K562 (cell line): ENCODE results near the gene MBNL2. TPM values are rescaled to one million over a fixed set of nuclear protein-coding genes. Genes with fewer than 3 reads are reported as not detected.

Experiments used
- ATAC-seq: fragments of 200-7000 bp; cut with Tn5 transposase; 3 replicates; pipeline ENCODE4 v1.9.1; 2020; ENCODE audit warnings: moderate library complexity
- BruUV-seq: library from RNA; stranded (reverse); fragments of 400-500 nt; replicated peaks from 2 replicates; lab custom pipeline; 2021; lab: Mats Ljungman, UMichigan
- CTCF ChIA-PET: fragments of 300-600 bp; formaldehyde crosslinking; extraction: SDS; loops from one replicate; lab custom pipeline; 2021; ENCODE audit warnings: low intra/inter-chr PET ratio; lab: Yijun Ruan, JAX
- POLR2A ChIA-PET: fragments of 300-600, 350-650 bp; sonication (Branson Sonifier 250); formaldehyde crosslinking; extraction: SDS; loops from one replicate; lab custom pipeline; 2021; ENCODE audit warnings: antibody characterized with exemption, inconsistent platforms; lab: Yijun Ruan, JAX
- DNase-seq, 4 experiments: peaks; one replicate each; pipeline versions ENCODE4 v3.0.0 to v3.0.0-alpha.2; 2011 to 2018; ENCODE audit warnings: low spot score in 3 of 4, mixed read lengths in 3 of 4; ENCODE audit errors: extremely low read depth in 1 of 4
- FAIRE-seq: peaks from 2 replicates; lab custom pipeline; 2011; peaks lifted over from hg19 to GRCh38; lab: Jason Lieb, UNC
- H2AFZ ChIP-seq: 2 replicates; pipeline ENCODE4 v1.6.0; 2011; ENCODE audit warnings: low read depth, low read length, control low read depth, inconsistent platforms
- H3K27ac ChIP-seq: fragments of 200-600 bp; 3 replicates; pipeline ENCODE4 v1.8.0; 2011; ENCODE audit warnings: low read depth, mild to moderate bottlenecking, control low read depth, inconsistent platforms, low read length, moderate library complexity, mixed read lengths; ENCODE audit errors: extremely low read depth
- H3K27me3 ChIP-seq, 2 experiments: fragments of 300-600 bp in 1 of 2; 2 replicates in 1 of 2; 3 replicates in 1 of 2; pipeline versions ENCODE4 v1.6.0 to v1.8.0; 2011; ENCODE audit warnings: inconsistent platforms in 2 of 2, low read length in 2 of 2, mild to moderate bottlenecking in 1 of 2, mixed read lengths in 1 of 2, moderate library complexity in 1 of 2; ENCODE audit not compliant: control insufficient read depth in 2 of 2, insufficient read depth in 2 of 2
- H3K36me3 ChIP-seq: fragments of 300-600 bp; 3 replicates; pipeline ENCODE4 v1.8.0; 2011; ENCODE audit warnings: mild to moderate bottlenecking, low read length, inconsistent platforms; ENCODE audit not compliant: control insufficient read depth, insufficient read depth
- H3K4me1 ChIP-seq, 2 experiments: fragments of 200-600 bp in 1 of 2; replicated peaks in 1 of 2; 2 replicates in 1 of 2; 3 replicates in 1 of 2; pipeline versions ENCODE4 v1.5.1 to v1.8.0; 2011; ENCODE audit warnings: inconsistent platforms in 2 of 2, low read length in 2 of 2, mild to moderate bottlenecking in 1 of 2, mixed read lengths in 1 of 2, moderate library complexity in 1 of 2; ENCODE audit not compliant: control insufficient read depth in 2 of 2, insufficient read depth in 2 of 2
- H3K4me2 ChIP-seq: 2 replicates; pipeline ENCODE4 v1.6.1; 2011; ENCODE audit warnings: low read length, control low read depth, inconsistent platforms, mixed read lengths; ENCODE audit not compliant: insufficient read depth
- H3K4me3 ChIP-seq: fragments of 200-600 bp; sonication (generic), shearing (Covaris generic); 2 replicates; pipeline ENCODE4 v1.5.1; 2016; ENCODE audit warnings: control low read depth, inconsistent platforms
- H3K79me2 ChIP-seq: fragments of 200-600 bp; 3 replicates; pipeline ENCODE4 v1.8.0; 2011; ENCODE audit warnings: low read length, inconsistent platforms; ENCODE audit not compliant: control insufficient read depth, insufficient read depth
- H3K9ac ChIP-seq, 2 experiments: 2 replicates each; pipeline versions ENCODE4 v1.6.0 to v1.6.1; 2011; ENCODE audit warnings: low read depth in 2 of 2, low read length in 2 of 2, control low read depth in 1 of 2, inconsistent platforms in 1 of 2, mild to moderate bottlenecking in 1 of 2, mixed read lengths in 1 of 2; ENCODE audit not compliant: insufficient read depth in 1 of 2
- H3K9me1 ChIP-seq: one replicate; pipeline ENCODE4 v1.6.0; 2011; ENCODE audit warnings: inconsistent platforms, mild to moderate bottlenecking, low read length, moderate library complexity; ENCODE audit not compliant: control insufficient read depth, insufficient read depth
- H3K9me3 ChIP-seq: replicated peaks from 2 replicates; pipeline ENCODE4 v1.5.1; 2011; ENCODE audit warnings: low read depth, low read length, inconsistent platforms; ENCODE audit not compliant: control insufficient read depth, insufficient read depth
- H4K20me1 ChIP-seq: replicated peaks from 2 replicates; pipeline ENCODE4 v1.6.1; 2011; ENCODE audit warnings: low read length, inconsistent platforms, mixed read lengths; ENCODE audit not compliant: control insufficient read depth, insufficient read depth
- ARID3A ChIP-seq: IDR thresholded peaks from 2 replicates; pipeline ENCODE4 v1.6.1; 2012; ENCODE audit warnings: low read depth, low read length, improper control_type of control experiment, borderline replicate concordance
- C11orf30 ChIP-seq: fragments of 450-650 bp; IDR thresholded peaks from 2 replicates; pipeline ENCODE4 v1.6.1; 2016; ENCODE audit warnings: low read depth, mild to moderate bottlenecking
- MCM7 ChIP-seq, 2 experiments: fragments of 450-650 bp; IDR thresholded peaks; 2 replicates each; pipeline ENCODE4 v1.6.1; 2016 to 2018
- NR0B1 ChIP-seq: fragments of 450-650 bp; IDR thresholded peaks from one replicate; pipeline ENCODE4 v1.6.1; 2018; ENCODE audit warnings: mild to moderate bottlenecking, moderate library complexity; ENCODE audit not compliant: partially characterized antibody
- PCBP1 ChIP-seq: fragments of 200-400 bp; formaldehyde crosslinking; IDR thresholded peaks from 2 replicates; pipeline ENCODE4 v1.6.1; 2018; ENCODE audit warnings: mild to moderate bottlenecking, low read depth, low read length; ENCODE audit not compliant: poor library complexity, severe bottlenecking
- POLR3G ChIP-seq: IDR thresholded peaks from 2 replicates; pipeline ENCODE4 v1.6.1; 2011; ENCODE audit not compliant: insufficient read length, insufficient replicate concordance; ENCODE audit errors: extremely low read depth
- PTTG1 ChIP-seq: fragments of 450-650 bp; IDR thresholded peaks from 2 replicates; pipeline ENCODE4 v1.6.1; 2016; ENCODE audit warnings: low read depth, mild to moderate bottlenecking, missing genetic modification characterization, missing compliant biosample characterization
- RHOXF2B ChIP-seq: fragments of 250-450 bp; sonication (Bioruptor Pico); conservative IDR thresholded peaks from 2 replicates; pipeline ENCODE4 v1.5.1; 2021
- ZNF449 ChIP-seq: fragments of 250-450 bp; sonication (Bioruptor Pico); IDR thresholded peaks from 2 replicates; pipeline ENCODE4 v1.8.0; 2022; ENCODE audit warnings: moderate library complexity, mild to moderate bottlenecking, inconsistent platforms
- ZNF79 ChIP-seq: fragments of 250-450 bp; sonication (Bioruptor Pico); IDR thresholded peaks from 2 replicates; pipeline ENCODE4 v1.4.0; 2020; ENCODE audit warnings: low read depth, mild to moderate bottlenecking, moderate library complexity
- WGBS: fragments of 100-300 bp; shearing (Covaris generic); methylation state at CpG from one replicate; pipeline ENCODE4 v1.1.6; 2016; ENCODE audit warnings: low coverage, mixed read lengths; ENCODE audit not compliant: insufficient coverage; ENCODE audit errors: missing lambda C conversion rate; 5-methylcytosine and 5-hydroxymethylcytosine counted together
- in situ Hi-C: fragments of 300-500 bp; cut with MboI; formaldehyde crosslinking; loops from 4 replicates; pipeline ENCODE4 v1.15.0; 2018; ENCODE audit warnings: inconsistent platforms, mixed read lengths
- intact Hi-C: fragments of 100-400 bp; cut with micrococcal nuclease; formaldehyde crosslinking; loops from 2 replicates; pipeline ENCODE4 v1.14.2; 2022
- polyA plus RNA-seq, 8 experiments: library from polyadenylated mRNA; depleted of rRNA in 4 of 8; stranded (reverse) in 5 of 8; unstranded in 3 of 8; fragments of >200 nt; fragmentation: Nextera tagmentation in 2 of 8; fragmentation: Illumina TruSeq in 1 of 8; extraction: Ambion mirVana in 2 of 8; extraction: Trizol in 1 of 8; gene quantifications; 2 replicates each; pipeline versions ENCODE4 v1.2.1 to v1.2.3, GENCODE V29; 2011 to 2014; ENCODE audit warnings: inconsistent platforms in 1 of 8, missing spikeins in 1 of 8
- total RNA-seq, 7 experiments: library from RNA; depleted of rRNA in 6 of 7; stranded (reverse); fragments of >200 nt in 6 of 7; fragmentation: Illumina TruSeq in 2 of 7; extraction: Trizol in 2 of 7; gene quantifications; 2 replicates each; pipeline versions ENCODE4 v1.2.1 to v1.2.3, GENCODE V29; 2011 to 2021; ENCODE audit warnings: low replicate concordance in 1 of 7
- TF ChIP-seq, protein P1 (sequence below), 2 experiments: fragments of 450-650 bp in 1 of 2; sonication (generic) in 1 of 2; formaldehyde crosslinking; conservative IDR thresholded peaks; 2 replicates each; pipeline versions ENCODE4 v1.4.0 to v1.8.1; 2020 to 2022; ENCODE audit warnings: mild to moderate bottlenecking in 1 of 2, missing genetic modification reagents in 1 of 2
- TF ChIP-seq, protein P2 (sequence below): sonication (generic); formaldehyde crosslinking; IDR thresholded peaks from 2 replicates; pipeline ENCODE4 v1.8.0; 2022; ENCODE audit warnings: mild to moderate bottlenecking, missing genetic modification reagents
- TF ChIP-seq, protein P3 (sequence below): fragments of 450-650 bp; formaldehyde crosslinking; IDR thresholded peaks from 2 replicates; pipeline ENCODE4 v1.4.0; 2022; ENCODE audit warnings: missing genetic modification characterization

MBNL2 gene
- total and polyA plus RNA-seq, 9 of the 15 experiments (the other 6 are each of a cell fraction or from before 2014, with no cell fraction given) = 7.0 to 24.8 (median 13.8) TPM

DNA sequence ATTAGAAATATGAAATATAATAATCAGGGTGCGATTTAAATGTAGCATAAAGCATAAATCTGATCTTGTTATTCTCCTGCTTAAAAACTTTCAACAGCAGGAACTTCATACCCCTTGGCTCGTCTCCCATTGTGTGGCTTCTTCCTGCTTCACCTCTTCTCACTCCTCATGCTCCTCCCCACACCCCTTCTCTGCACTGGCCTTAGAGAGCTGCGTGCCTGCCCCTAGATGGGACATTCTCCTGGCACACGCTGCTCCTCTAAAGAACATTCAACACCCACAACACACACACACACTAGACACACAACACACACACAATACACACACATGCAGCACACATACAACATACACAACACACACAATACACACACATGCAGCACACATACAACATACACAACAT lies 107.2 kb downstream of the MBNL2 start (continued):
- no peak for TF ChIP-seq ARID3A
- TF ChIP-seq, protein P1, sequence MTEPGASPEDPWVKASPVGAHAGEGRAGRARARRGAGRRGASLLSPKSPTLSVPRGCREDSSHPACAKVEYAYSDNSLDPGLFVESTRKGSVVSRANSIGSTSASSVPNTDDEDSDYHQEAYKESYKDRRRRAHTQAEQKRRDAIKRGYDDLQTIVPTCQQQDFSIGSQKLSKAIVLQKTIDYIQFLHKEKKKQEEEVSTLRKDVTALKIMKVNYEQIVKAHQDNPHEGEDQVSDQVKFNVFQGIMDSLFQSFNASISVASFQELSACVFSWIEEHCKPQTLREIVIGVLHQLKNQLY (CRISPR knock-in tag; conservative IDR thresholded peaks at IDR 0.05) = no peak
- TF ChIP-seq, protein P2, sequence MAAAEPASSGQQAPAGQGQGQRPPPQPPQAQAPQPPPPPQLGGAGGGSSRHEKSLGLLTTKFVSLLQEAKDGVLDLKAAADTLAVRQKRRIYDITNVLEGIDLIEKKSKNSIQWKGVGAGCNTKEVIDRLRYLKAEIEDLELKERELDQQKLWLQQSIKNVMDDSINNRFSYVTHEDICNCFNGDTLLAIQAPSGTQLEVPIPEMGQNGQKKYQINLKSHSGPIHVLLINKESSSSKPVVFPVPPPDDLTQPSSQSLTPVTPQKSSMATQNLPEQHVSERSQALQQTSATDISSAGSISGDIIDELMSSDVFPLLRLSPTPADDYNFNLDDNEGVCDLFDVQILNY (CRISPR knock-in tag) = no peak
- no peak for TF ChIP-seq RHOXF2B
- no peak for TF ChIP-seq ZNF79 (CRISPR knock-in tag)
- TF ChIP-seq PCBP1 = no peak

GRCh38 chr13:97330448-97330847 lies 108.3 kb downstream of the MBNL2 start:
- peaks cover 0 to 18% of the 10 kb centered on the region in 2 experiments; a peak in 2 of 5 replicates for H3K4me1 ChIP-seq
- BruUV-seq = no TSS peak
- FAIRE-seq = no peak
- peaks cover 33% of the 10 kb centered on the region; the same call in 2 of the 3 replicates for H3K79me2 ChIP-seq
- H3K4me3 ChIP-seq = no peak overlapping the region
- no peak overlapping the region for H3K27ac ChIP-seq
- WGBS = 96% methylated on average over 2 of the region's 2 CpGs
- ChIA-PET POLR2A (interaction anchor here (1.4 kb wide), 1 partner anchor 9 kb away, joined by 3 read pairs; no protein-coding TSS in a partner anchor), CTCF (no interaction called here)
- H4K20me1 ChIP-seq = peaks cover 8% of the 10 kb centered on the region; the same call in 1 of the 2 replicates
- intact Hi-C loops = no loop called here
- no peak overlapping the region for H3K4me2 ChIP-seq
- H3K9me3 ChIP-seq = no peaks in the 10 kb centered on the region
- DNase-seq = no peak
- no peaks in the 10 kb centered on the region for H3K27me3 ChIP-seq
- H3K9ac ChIP-seq = no peak overlapping the region
- in situ Hi-C loops = no loop called here
- ATAC-seq = no peak
- H3K9me1 ChIP-seq = peaks cover 6% of the 10 kb centered on the region
- peaks cover 3% of the 10 kb centered on the region; the same call in 1 of the 3 replicates for H3K36me3 ChIP-seq
- no peak overlapping the region for H2AFZ ChIP-seq
- TF ChIP-seq PTTG1 (tag) (no peak), ZNF449 (CRISPR knock-in tag) (no peak), C11orf30 (no peak), POLR3G (no peak), NR0B1 (no peak), MCM7 (IDR thresholded peaks at IDR 0.05) (no peak)
- TF ChIP-seq, protein P3, sequence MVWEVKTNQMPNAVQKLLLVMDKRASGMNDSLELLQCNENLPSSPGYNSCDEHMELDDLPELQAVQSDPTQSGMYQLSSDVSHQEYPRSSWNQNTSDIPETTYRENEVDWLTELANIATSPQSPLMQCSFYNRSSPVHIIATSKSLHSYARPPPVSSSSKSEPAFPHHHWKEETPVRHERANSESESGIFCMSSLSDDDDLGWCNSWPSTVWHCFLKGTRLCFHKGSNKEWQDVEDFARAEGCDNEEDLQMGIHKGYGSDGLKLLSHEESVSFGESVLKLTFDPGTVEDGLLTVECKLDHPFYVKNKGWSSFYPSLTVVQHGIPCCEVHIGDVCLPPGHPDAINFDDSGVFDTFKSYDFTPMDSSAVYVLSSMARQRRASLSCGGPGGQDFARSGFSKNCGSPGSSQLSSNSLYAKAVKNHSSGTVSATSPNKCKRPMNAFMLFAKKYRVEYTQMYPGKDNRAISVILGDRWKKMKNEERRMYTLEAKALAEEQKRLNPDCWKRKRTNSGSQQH (CRISPR knock-in tag) = no peak
